Karpas-422 (cell line): Measurements from ENCODE around the gene LSM2. TPM values are rescaled to one million over a fixed set of nuclear protein-coding genes. Genes with fewer than 3 reads are reported as not detected.
"Not testable (repeated sequence)": the region's sequence is repeated elsewhere in the genome, so short reads cannot be mapped to it uniquely, and the experiment has no call there.

Experiments
- DNase-seq: peaks from one replicate; pipeline ENCODE4 v3.0.0-alpha.2; 2015
- H2AFZ ChIP-seq: fragments of 200-600 bp; sonication (generic); 2 replicates; pipeline ENCODE4 v1.6.1; 2014; ENCODE audit warnings: antibody characterized with exemption, low read length, mixed read lengths
- H3K27ac ChIP-seq: fragments of 200-600 bp; sonication (generic); 2 replicates; pipeline ENCODE4 v1.5.1; 2014; ENCODE audit warnings: mild to moderate bottlenecking, low read length, moderate library complexity
- H3K27me3 ChIP-seq: fragments of 200-600 bp; sonication (generic); 2 replicates; pipeline ENCODE4 v1.6.1; 2014; ENCODE audit warnings: low read length, mixed read lengths
- H3K36me3 ChIP-seq: fragments of 200-600 bp; sonication (generic); 2 replicates; pipeline ENCODE4 v1.6.1; 2014; ENCODE audit warnings: low read length, mixed read lengths; ENCODE audit not compliant: insufficient read depth
- H3K4me1 ChIP-seq: fragments of 200-600 bp; sonication (generic); 2 replicates; pipeline ENCODE4 v1.6.1; 2014; ENCODE audit warnings: mild to moderate bottlenecking, low read length, mixed read lengths
- H3K4me2 ChIP-seq: fragments of 200-600 bp; sonication (generic); 2 replicates; pipeline ENCODE4 v1.6.1; 2014; ENCODE audit warnings: low read length, low read depth, mild to moderate bottlenecking; ENCODE audit not compliant: poor library complexity, severe bottlenecking
- H3K4me3 ChIP-seq: fragments of 200-600 bp; sonication (generic); 2 replicates; pipeline ENCODE4 v1.5.1; 2014; ENCODE audit warnings: mild to moderate bottlenecking, antibody characterized with exemption, low read length, mixed read lengths
- H3K79me2 ChIP-seq: fragments of 200-600 bp; sonication (generic); 2 replicates; pipeline ENCODE4 v1.6.1; 2014; ENCODE audit warnings: mild to moderate bottlenecking, low read length, mixed read lengths
- H3K9ac ChIP-seq: fragments of 200-600 bp; sonication (generic); 2 replicates; pipeline ENCODE4 v1.6.0; 2014; ENCODE audit warnings: low read length
- H3K9me2 ChIP-seq: fragments of 200-600 bp; sonication (generic), shearing (Covaris generic); replicated peaks from 2 replicates; pipeline ENCODE4 v1.6.0; 2014; ENCODE audit warnings: mild to moderate bottlenecking, low read length, moderate library complexity; ENCODE audit not compliant: insufficient read depth
- H3K9me3 ChIP-seq: fragments of 300-700, 200-600 bp; sonication (generic); 2 replicates; pipeline ENCODE4 v1.6.1; 2014; ENCODE audit warnings: low read length, mixed read lengths
- H4K20me1 ChIP-seq: fragments of 200-600 bp; sonication (generic); 2 replicates; pipeline ENCODE4 v1.6.1; 2014; ENCODE audit warnings: mild to moderate bottlenecking, antibody characterized with exemption, low read length, low read depth; ENCODE audit not compliant: insufficient read depth
- total RNA-seq: library from RNA; depleted of rRNA; stranded (reverse); fragments of >200 nt; shearing (Covaris generic); gene quantifications from 2 replicates; pipeline ENCODE4 v1.2.3, GENCODE V29; 2014; ENCODE audit warnings: low replicate concordance

Gene LSM2
- total RNA-seq, 1 experiment from 2014 or later = 57.4 TPM

- no peak for DNase-seq
- H3K4me3 ChIP-seq = no peak overlapping the region
- no peaks in the 10 kb centered on the region for H3K36me3 ChIP-seq
- H3K79me2 ChIP-seq = no peaks in the 10 kb centered on the region
- no peaks in the 10 kb centered on the region for H4K20me1 ChIP-seq
- H3K9me3 ChIP-seq = no peaks in the 10 kb centered on the region
- no peak overlapping the region for H3K9ac ChIP-seq
- no peak overlapping the region for H3K27ac ChIP-seq
- no peaks in the 10 kb centered on the region for H3K27me3 ChIP-seq
- no peak overlapping the region for H2AFZ ChIP-seq
- no peak overlapping the region for H3K4me2 ChIP-seq
- H3K9me2 ChIP-seq = no peaks in the 10 kb centered on the region
- no peaks in the 10 kb centered on the region for H3K4me1 ChIP-seq
Measured at GRCh38 chr6:31814677-31815024, 7.9 kb upstream of the LSM2 start.

GRCh38 chr6:31813465-31813849, 6.7 kb upstream of the LSM2 start:
- no peak for DNase-seq
- Histone ChIP-seq H3K36me3 (no peaks in the 10 kb centered on the region), H3K9me3 (no peaks in the 10 kb centered on the region), H3K4me3 (no peak overlapping the region), H3K4me1 (no peaks in the 10 kb centered on the region), H3K27me3 (no peaks in the 10 kb centered on the region), H3K9ac (no peak overlapping the region), H2AFZ (0 out of 2 replicates have a peak overlapping the region, but pooled peaks have one; percentile 8), H3K9me2 (no peaks in the 10 kb centered on the region), H3K27ac (no peak overlapping the region), H3K4me2 (no peak overlapping the region), H3K79me2 (no peaks in the 10 kb centered on the region), H4K20me1 (no peaks in the 10 kb centered on the region)

GRCh38 chr6:31811645-31812044, 4.9 kb upstream of the LSM2 start:
- peaks cover under 1% of the 10 kb centered on the region; the same call in 1 of the 2 replicates for H3K79me2 ChIP-seq
- no peaks in the 10 kb centered on the region for H3K9me2 ChIP-seq
- H3K36me3 ChIP-seq = no peaks in the 10 kb centered on the region
- H3K9ac ChIP-seq = no peak overlapping the region
- no peak overlapping the region for H3K27ac ChIP-seq
- H3K4me1 ChIP-seq = peaks cover 2% of the 10 kb centered on the region; the same call in 1 of the 2 replicates
- H3K4me2 ChIP-seq = no peak overlapping the region
- no peak overlapping the region for H2AFZ ChIP-seq
- H3K4me3 ChIP-seq = no peak overlapping the region
- no peak for DNase-seq
- H3K27me3 ChIP-seq = no peaks in the 10 kb centered on the region
- H4K20me1 ChIP-seq = no peaks in the 10 kb centered on the region
- H3K9me3 ChIP-seq = no peaks in the 10 kb centered on the region

- H3K9me2 ChIP-seq, H3K27me3 ChIP-seq, H4K20me1 ChIP-seq, H3K9ac ChIP-seq, H2AFZ ChIP-seq, DNase-seq, H3K27ac ChIP-seq, H3K4me3 ChIP-seq, H3K9me3 ChIP-seq, H3K4me1 ChIP-seq, H3K36me3 ChIP-seq, H3K4me2 ChIP-seq: not testable (repeated sequence)
- H3K79me2 ChIP-seq = peaks cover 23% of the 10 kb centered on the region
Measured at GRCh38 chr6:31808599-31808998, 1.8 kb upstream of the LSM2 start.

GRCh38 chr6:31805939-31806469, 762 bp downstream of the LSM2 start:
- peaks cover 10% of the 10 kb centered on the region for H3K4me1 ChIP-seq
- peak overlapping the region; percentile 53 for H3K27ac ChIP-seq
- H2AFZ ChIP-seq = peak overlapping the region; percentile 24; the same call in 1 of the 2 replicates
- peak overlapping the region; percentile 86 for H3K9ac ChIP-seq
- no peaks in the 10 kb centered on the region for H4K20me1 ChIP-seq
- H3K27me3 ChIP-seq = no peaks in the 10 kb centered on the region
- peak overlapping the region; percentile 87 for H3K4me3 ChIP-seq
- peaks cover 30% of the 10 kb centered on the region for H3K79me2 ChIP-seq
- peak; percentile 58 for DNase-seq
- peak overlapping the region; percentile 95 for H3K4me2 ChIP-seq
- H3K9me2 ChIP-seq = no peaks in the 10 kb centered on the region
- H3K36me3 ChIP-seq = 0 out of 2 replicates have a peak, but pooled peaks cover 3% of the 10 kb centered on the region
- no peaks in the 10 kb centered on the region for H3K9me3 ChIP-seq

- H3K4me3 ChIP-seq, H4K20me1 ChIP-seq, H3K9me3 ChIP-seq, DNase-seq, H3K4me2 ChIP-seq, H3K27me3 ChIP-seq, H3K9me2 ChIP-seq, H3K27ac ChIP-seq, H3K4me1 ChIP-seq, H3K9ac ChIP-seq, H3K36me3 ChIP-seq, H2AFZ ChIP-seq: not testable (repeated sequence)
- peaks cover 26% of the 10 kb centered on the region for H3K79me2 ChIP-seq
Measured at GRCh38 chr6:31801031-31801927, 5.5 kb downstream of the LSM2 start.

GRCh38 chr6:31799781-31800180, 7.0 kb downstream of the LSM2 start:
- peaks cover 3% of the 10 kb centered on the region; the same call in 1 of the 2 replicates for H3K36me3 ChIP-seq
- no peaks in the 10 kb centered on the region for H4K20me1 ChIP-seq
- no peak overlapping the region for H2AFZ ChIP-seq
- H3K27me3 ChIP-seq = no peaks in the 10 kb centered on the region
- DNase-seq = no peak
- no peak overlapping the region for H3K4me2 ChIP-seq
- H3K4me1 ChIP-seq = peaks cover 5% of the 10 kb centered on the region
- H3K9me2 ChIP-seq = no peaks in the 10 kb centered on the region
- H3K9me3 ChIP-seq = no peaks in the 10 kb centered on the region
- H3K9ac ChIP-seq = no peak overlapping the region
- H3K4me3 ChIP-seq = no peak overlapping the region
- H3K79me2 ChIP-seq = peaks cover 19% of the 10 kb centered on the region
- no peak overlapping the region for H3K27ac ChIP-seq

GRCh38 chr6:31797588-31797987, 9.2 kb downstream of the LSM2 start:
- no peak overlapping the region for H3K9ac ChIP-seq
- H4K20me1 ChIP-seq = no peaks in the 10 kb centered on the region
- peaks cover 21% of the 10 kb centered on the region for H3K4me1 ChIP-seq
- H3K4me3 ChIP-seq = no peak overlapping the region
- DNase-seq = no peak
- H3K36me3 ChIP-seq = no peaks in the 10 kb centered on the region; the same call in 1 of the 2 replicates
- H3K27me3 ChIP-seq = no peaks in the 10 kb centered on the region
- H3K79me2 ChIP-seq = peaks cover 27% of the 10 kb centered on the region
- no peaks in the 10 kb centered on the region for H3K9me2 ChIP-seq
- H3K9me3 ChIP-seq = no peaks in the 10 kb centered on the region
- H3K27ac ChIP-seq = no peak overlapping the region
- H3K4me2 ChIP-seq = no peak overlapping the region
- H2AFZ ChIP-seq = no peak overlapping the region
